Heart left ventricle (tissue), 16 donors: ENCODE data around the gene CYP19A1. TPM values are rescaled to one million over a fixed set of nuclear protein-coding genes. Genes with fewer than 3 reads are reported as not detected.

Experiments
- ATAC-seq, 4 donors: fragments of 200-7000 bp; cut with Tn5 transposase; one replicate each; pipeline ENCODE4 v1.9.1; 2020 to 2022; ENCODE audit warnings: moderate library complexity in 4 of 4, mild to moderate bottlenecking in 3 of 4, moderate number of reproducible peaks in 1 of 4
- DNase-seq, 5 donors: peaks; one replicate each; pipeline ENCODE4 v3.0.0-alpha.2; 2020
- H3K27ac ChIP-seq, 12 donors: fragments of 200-600 bp; sonication (generic) in 4 of 12; one replicate each; pipeline versions ENCODE4 v1.5.0 to v1.8.0; 2016 to 2022; ENCODE audit warnings: mild to moderate bottlenecking in 2 of 12
- H3K27me3 ChIP-seq, 9 donors: fragments of 200-600 bp; sonication (generic) in 2 of 9; one replicate each; pipeline versions ENCODE4 v1.5.1 to v1.8.0; 2016 to 2022; ENCODE audit warnings: mild to moderate bottlenecking in 3 of 9
- H3K36me3 ChIP-seq, 9 donors: fragments of 200-600 bp; sonication (generic) in 2 of 9; one replicate each; pipeline versions ENCODE4 v1.5.0 to v1.8.0; 2018 to 2022; ENCODE audit warnings: mild to moderate bottlenecking in 2 of 9
- H3K4me1 ChIP-seq, 12 donors: fragments of 200-600 bp; sonication (generic) in 4 of 12; one replicate each; pipeline versions ENCODE4 v1.5.0 to v1.8.0; 2016 to 2022; ENCODE audit warnings: mild to moderate bottlenecking in 3 of 12
- H3K4me3 ChIP-seq, 12 donors: fragments of 200-600 bp; sonication (generic) in 4 of 12; one replicate each; pipeline versions ENCODE4 v1.5.0 to v1.8.0; 2017 to 2022; ENCODE audit warnings: mild to moderate bottlenecking in 9 of 12, moderate library complexity in 4 of 12
- H3K9me3 ChIP-seq, 12 donors: fragments of 200-600 bp; sonication (generic) in 4 of 12; one replicate each; pipeline versions ENCODE4 v1.5.0 to v1.8.0; 2016 to 2022; ENCODE audit warnings: mild to moderate bottlenecking in 1 of 12
- POLR2A ChIP-seq, 2 donors: fragments of 450-650 bp; IDR thresholded peaks; one replicate each; pipeline ENCODE4 v1.6.1; 2017; ENCODE audit warnings: antibody characterized with exemption in 2 of 2, mild to moderate bottlenecking in 2 of 2, moderate library complexity in 2 of 2
- WGBS, 4 donors: extraction: QIAGEN DNeasy Blood & Tissue Kit in 2 of 4; methylation state at CpG; one replicate each; pipeline versions ENCODE4 v1.1.5 to v1.1.7; 2013 to 2018; 5-methylcytosine and 5-hydroxymethylcytosine counted together
- intact Hi-C, 10 donors: fragments of 100-400 bp; cut with DNase I; formaldehyde crosslinking; loops; one replicate each; pipeline versions ENCODE4 v1.11.1 to v1.14.2; 2022
- polyA plus RNA-seq, 2 donors: library from polyadenylated mRNA; stranded (reverse); fragments of 200-250 nt; gene quantifications; one replicate each; pipeline ENCODE4 v1.2.3, GENCODE V29; 2013
- total RNA-seq, 9 donors: library from RNA; depleted of rRNA in 2 of 9; stranded (reverse); fragments of >200 nt in 2 of 9; fragmentation: NEBNext Ultra II Directional in 3 of 9; extraction: Animal tissue kit (Norgen Biotek cat#: 25700) in 3 of 9; gene quantifications; one replicate each; pipeline versions ENCODE4 v1.1.0 to v1.2.4, GENCODE V29; 2016 to 2023
- TF ChIP-seq, protein P1 (sequence below), 12 donors: fragments of 200-600 bp; sonication (generic) in 4 of 12; IDR thresholded peaks; one replicate each; pipeline versions ENCODE4 v1.5.0 to v1.8.0; 2018 to 2022; ENCODE audit warnings: antibody characterized with exemption in 12 of 12, mild to moderate bottlenecking in 5 of 12
- donor health status: ischemic (EF 13 %, LVEDD 7.1; RV severe dilation, severe dysfunction).
- donor health status: healthy with polysubstance abuse.
- donor health status: DM: no; HTN: yes; CAD: no.
- donor health status: DM: no; HTN: no; CAD: no.
- donor health status: ischemic (EF 25% LVEDD 6.9; RV normal size, moderate dysfunction).
- donor health status: ischemic (EF 25% LVEDD 5.7; RV mildly dilated, moderate dysfunction).
- donor health status: healthy.
- donor health status: DM: yes; HTN: yes; CAD: no.
- donor health status: ischemic (EF 35%, LVEDD 5.7; RV mildly dilated, moderate dysfunction).
- donor health status: nonischemic (EF 11% LVEDD 7.7; RV severe dilation, severe dysfunction).
- donor health status: DM: yes; HTN: yes; CAD: no.
- donor health status: PGD.
- donor health status: ischemic (EF 29% LVEDD 5.4; RV normal size, mild dysfunction).
- donor health status: nonischemic (EF 23%, LVEDD 6.1; RV moderate dilation, normal function).

CYP19A1 gene
- total and polyA plus RNA-seq, 11 donors = 0.15 to 5.4 (median 0.60) TPM

DNA sequence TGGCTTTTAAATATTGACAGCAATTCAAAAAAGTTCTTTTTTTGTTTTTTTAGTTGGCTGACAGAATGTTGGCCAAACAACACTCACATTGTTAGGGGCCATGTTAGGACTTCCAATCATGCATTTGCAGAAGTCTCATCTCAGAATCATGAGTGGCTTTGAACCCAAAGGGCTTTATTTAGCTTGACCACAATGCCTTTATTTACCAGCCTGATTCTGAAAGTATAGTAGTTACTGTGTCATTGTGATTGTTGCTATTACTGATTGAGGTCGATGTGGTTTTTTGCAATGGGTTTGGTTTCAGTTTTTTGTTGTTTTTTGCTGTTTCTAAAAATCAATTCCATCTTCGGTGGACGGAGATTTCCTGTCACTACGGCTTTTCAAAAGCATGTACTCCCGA lies 10.3 kb upstream of the CYP19A1 start:
- Histone ChIP-seq H3K36me3 (no peaks in the 10 kb centered on the region), H3K4me3 (no peak overlapping the region), H3K27ac (peak overlapping the region in 9 of 12 donors; percentile 18 to 90 (median 52)), H3K27me3 (no peaks in the 10 kb centered on the region), H3K9me3 (no peaks in the 10 kb centered on the region), H3K4me1 (peaks cover 0 to 53% (median 20%) of the 10 kb centered on the region in 12 donors)
- DNase-seq = no peak
- ATAC-seq = no peak
- intact Hi-C loops = no loop called here
- TF ChIP-seq, protein P1, sequence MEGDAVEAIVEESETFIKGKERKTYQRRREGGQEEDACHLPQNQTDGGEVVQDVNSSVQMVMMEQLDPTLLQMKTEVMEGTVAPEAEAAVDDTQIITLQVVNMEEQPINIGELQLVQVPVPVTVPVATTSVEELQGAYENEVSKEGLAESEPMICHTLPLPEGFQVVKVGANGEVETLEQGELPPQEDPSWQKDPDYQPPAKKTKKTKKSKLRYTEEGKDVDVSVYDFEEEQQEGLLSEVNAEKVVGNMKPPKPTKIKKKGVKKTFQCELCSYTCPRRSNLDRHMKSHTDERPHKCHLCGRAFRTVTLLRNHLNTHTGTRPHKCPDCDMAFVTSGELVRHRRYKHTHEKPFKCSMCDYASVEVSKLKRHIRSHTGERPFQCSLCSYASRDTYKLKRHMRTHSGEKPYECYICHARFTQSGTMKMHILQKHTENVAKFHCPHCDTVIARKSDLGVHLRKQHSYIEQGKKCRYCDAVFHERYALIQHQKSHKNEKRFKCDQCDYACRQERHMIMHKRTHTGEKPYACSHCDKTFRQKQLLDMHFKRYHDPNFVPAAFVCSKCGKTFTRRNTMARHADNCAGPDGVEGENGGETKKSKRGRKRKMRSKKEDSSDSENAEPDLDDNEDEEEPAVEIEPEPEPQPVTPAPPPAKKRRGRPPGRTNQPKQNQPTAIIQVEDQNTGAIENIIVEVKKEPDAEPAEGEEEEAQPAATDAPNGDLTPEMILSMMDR (IDR thresholded peaks at IDR 0.05) = no peak
- TF ChIP-seq POLR2A (IDR thresholded peaks at IDR 0.05) = no peak
- WGBS, 4 donors = 32 to 54% (median 49%) methylated on average over 5 of the region's 5 CpGs

DNA sequence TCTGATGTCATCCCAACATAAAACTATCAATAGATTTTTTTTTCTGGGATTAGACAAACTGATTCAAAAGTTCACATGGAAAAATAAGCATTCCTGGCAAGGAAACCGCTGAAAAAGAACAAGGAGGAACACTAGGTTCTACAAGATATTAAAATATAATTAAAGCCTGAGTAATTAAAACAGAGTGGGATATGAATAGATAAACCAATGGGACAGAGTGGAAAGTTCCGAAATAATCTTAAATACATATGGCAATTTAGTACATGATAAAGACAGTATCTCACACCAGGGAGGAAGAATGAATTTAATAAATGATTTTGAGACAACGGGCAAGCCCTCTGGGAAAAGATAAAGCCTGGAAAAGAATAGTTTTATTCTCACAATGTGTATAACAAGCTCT lies 7.7 kb upstream of the CYP19A1 start:
- intact Hi-C loops = no loop called here
- WGBS, 4 donors = 36 to 53% (median 48%) methylated on average over 3 of the region's 3 CpGs
- Histone ChIP-seq H3K36me3 (no peaks in the 10 kb centered on the region), H3K4me1 (peaks cover 0 to 40% (median 21%) of the 10 kb centered on the region in 12 donors), H3K27ac (no peak overlapping the region), H3K27me3 (peaks cover 0 to 12% (median 2%) of the 10 kb centered on the region in 9 donors), H3K9me3 (no peaks in the 10 kb centered on the region), H3K4me3 (no peak overlapping the region)
- no peak for ATAC-seq
- no peak for DNase-seq
- TF ChIP-seq POLR2A (IDR thresholded peaks at IDR 0.05) = no peak
- TF ChIP-seq, protein P1 (IDR thresholded peaks at IDR 0.05) = no peak

- Histone ChIP-seq H3K4me1 (peaks cover 0 to 28% (median 8%) of the 10 kb centered on the region in 12 donors), H3K9me3 (no peaks in the 10 kb centered on the region), H3K27ac (no peak overlapping the region), H3K4me3 (no peak overlapping the region), H3K36me3 (no peaks in the 10 kb centered on the region), H3K27me3 (peaks cover 0 to 12% (median 2%) of the 10 kb centered on the region in 9 donors)
- no peak for ATAC-seq
- no peak for DNase-seq
- intact Hi-C loops = no loop called here
- TF ChIP-seq, protein P1 (IDR thresholded peaks at IDR 0.05) = no peak
- no peak for TF ChIP-seq POLR2A (IDR thresholded peaks at IDR 0.05)
- WGBS, 4 donors = 95 to 98% (median 97%) methylated on average over 4 of the region's 4 CpGs
These were observed 5.1 kb upstream of the CYP19A1 start for GRCh38 chr15:51343466-51343865.

DNA sequence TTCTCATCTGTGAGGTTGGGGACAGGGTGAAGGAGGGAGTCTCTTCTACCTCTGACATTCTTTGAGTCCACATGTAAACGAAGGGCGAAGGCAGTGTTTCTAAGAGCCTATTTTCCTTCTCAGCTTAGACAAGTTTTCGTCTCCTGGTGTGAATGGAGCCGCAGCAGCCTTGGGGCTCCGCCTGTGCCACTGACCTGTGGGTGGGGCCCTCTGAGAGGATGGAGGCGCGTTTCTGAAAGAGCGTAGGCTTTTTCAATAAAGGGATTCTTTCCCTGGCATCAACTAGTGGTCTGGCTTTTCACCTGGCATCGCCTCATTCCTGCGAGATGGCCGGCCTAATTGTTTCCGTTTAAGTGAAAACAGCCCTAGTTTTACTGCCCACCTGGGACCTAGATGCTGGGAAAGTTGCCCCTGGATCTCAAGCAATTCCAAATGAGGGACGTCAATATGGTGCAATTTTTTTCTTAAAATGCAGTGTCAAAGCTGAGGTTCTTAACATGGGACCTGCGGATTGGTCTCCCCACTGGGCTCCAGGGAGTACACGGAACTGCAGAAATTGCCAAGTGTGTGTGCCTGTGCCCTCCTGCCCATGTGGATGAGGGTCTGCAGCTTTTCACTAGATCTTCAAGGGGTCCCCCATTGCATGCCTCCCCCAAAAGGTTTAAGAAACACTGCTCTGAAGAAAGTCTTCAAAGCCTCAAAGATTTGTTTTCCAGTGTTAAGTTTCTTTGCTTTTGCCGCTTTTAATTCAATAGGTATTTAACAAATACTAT lies 4.0 kb upstream of the CYP19A1 start:
- no peak for DNase-seq
- TF ChIP-seq POLR2A (IDR thresholded peaks at IDR 0.05) = no peak
- TF ChIP-seq, protein P1 (IDR thresholded peaks at IDR 0.05) = no peak
- H3K36me3 ChIP-seq = no peaks in the 10 kb centered on the region
- H3K27ac ChIP-seq = peak overlapping the region in 7 of 12 donors; percentile 65 to 80 (median 73)
- no peak for ATAC-seq
- H3K9me3 ChIP-seq = no peaks in the 10 kb centered on the region
- peak overlapping the region; percentile 34 to 60 (median 52) for H3K4me3 ChIP-seq
- H3K4me1 ChIP-seq = peaks cover 0 to 20% (median 5%) of the 10 kb centered on the region in 12 donors
- intact Hi-C loops = no loop called here
- peaks cover 0 to 12% (median 2%) of the 10 kb centered on the region in 9 donors for H3K27me3 ChIP-seq
- 66 to 78% (median 75%) methylated on average over 16 of the region's 16 CpGs for WGBS, 4 donors
